Liver (tissue), 9 donors: ENCODE measurements around the gene YY1. TPM values are rescaled to one million over a fixed set of nuclear protein-coding genes. Genes with fewer than 3 reads are reported as not detected.

ENCODE experiments used
- DNase-seq: peaks from one replicate; pipeline ENCODE4 v3.0.0-alpha.2; 2017; ENCODE audit warnings: low spot score
- H3K27ac ChIP-seq, 2 donors: one replicate each; pipeline ENCODE4 v1.7.0; 2013; ENCODE audit warnings: inconsistent platforms in 2 of 2, low read length in 2 of 2, control low read depth in 1 of 2, low read depth in 1 of 2, mild to moderate bottlenecking in 1 of 2
- H3K27me3 ChIP-seq, 4 donors: one replicate each; pipeline versions ENCODE4 v1.6.1 to v1.7.0; 2013; ENCODE audit warnings: low read length in 3 of 4, inconsistent platforms in 1 of 4, mild to moderate bottlenecking in 1 of 4, moderate library complexity in 1 of 4; ENCODE audit not compliant: control insufficient read depth in 4 of 4, insufficient read depth in 4 of 4
- H3K36me3 ChIP-seq, 4 donors: one replicate each; pipeline versions ENCODE4 v1.6.1 to v1.7.0; 2013; ENCODE audit warnings: low read length in 3 of 4, mild to moderate bottlenecking in 3 of 4, low read depth in 1 of 4, moderate library complexity in 1 of 4; ENCODE audit not compliant: control insufficient read depth in 4 of 4, insufficient read depth in 3 of 4
- H3K4me1 ChIP-seq, 4 donors: one replicate each; pipeline versions ENCODE4 v1.6.1 to v1.7.0; 2013; ENCODE audit warnings: low read length in 3 of 4, mild to moderate bottlenecking in 3 of 4, moderate library complexity in 1 of 4; ENCODE audit not compliant: control insufficient read depth in 4 of 4, insufficient read depth in 4 of 4
- H3K4me3 ChIP-seq, 3 donors: one replicate each; pipeline versions ENCODE4 v1.6.1 to v1.7.0; 2013; ENCODE audit warnings: low read length in 3 of 3, control low read depth in 1 of 3, low read depth in 1 of 3, mild to moderate bottlenecking in 1 of 3
- H3K9ac ChIP-seq, 2 donors: one replicate each; pipeline ENCODE4 v1.7.0; 2013; ENCODE audit warnings: low read length in 2 of 2, mild to moderate bottlenecking in 2 of 2, moderate library complexity in 2 of 2, control low read depth in 1 of 2, low read depth in 1 of 2
- H3K9me3 ChIP-seq, 4 donors: one replicate each; pipeline versions ENCODE4 v1.6.1 to v1.7.0; 2013; ENCODE audit warnings: low read length in 3 of 4; ENCODE audit not compliant: control insufficient read depth in 4 of 4
- EGR1 ChIP-seq, 2 donors: IDR thresholded peaks; 2 replicates each; pipeline ENCODE4 v1.6.1; 2016 to 2018; ENCODE audit warnings: antibody characterized with exemption in 2 of 2, low read depth in 2 of 2
- FOXA2 ChIP-seq: IDR thresholded peaks from 2 replicates; pipeline ENCODE4 v1.6.1; 2016; ENCODE audit warnings: antibody characterized with exemption
- GABPA ChIP-seq, 2 donors: IDR thresholded peaks in 1 of 2; conservative IDR thresholded peaks in 1 of 2; 2 replicates each; pipeline ENCODE4 v1.6.1; 2016; ENCODE audit warnings: antibody characterized with exemption in 2 of 2, mild to moderate bottlenecking in 1 of 2, moderate library complexity in 1 of 2
- HNF4G ChIP-seq: IDR thresholded peaks from 2 replicates; pipeline ENCODE4 v1.6.1; 2016; ENCODE audit warnings: antibody characterized with exemption
- NR2F2 ChIP-seq: IDR thresholded peaks from 2 replicates; pipeline ENCODE4 v1.6.1; 2016; ENCODE audit warnings: antibody characterized with exemption
- RXRA ChIP-seq, 2 donors: IDR thresholded peaks; 2 replicates each; pipeline ENCODE4 v1.6.1; 2017 to 2018; ENCODE audit warnings: antibody characterized with exemption in 2 of 2, mild to moderate bottlenecking in 1 of 2
- SP1 ChIP-seq: IDR thresholded peaks from 2 replicates; pipeline ENCODE4 v1.6.1; 2018; ENCODE audit warnings: antibody characterized with exemption, mild to moderate bottlenecking
- TAF1 ChIP-seq: conservative IDR thresholded peaks from 2 replicates; pipeline ENCODE4 v1.6.1; 2016; ENCODE audit warnings: antibody characterized with exemption, mild to moderate bottlenecking
- YY1 ChIP-seq: IDR thresholded peaks from 2 replicates; pipeline ENCODE4 v1.6.1; 2016; ENCODE audit warnings: antibody characterized with exemption, mild to moderate bottlenecking
- WGBS: extraction: QIAGEN DNeasy Blood & Tissue Kit; methylation state at CpG from one replicate; pipeline ENCODE4 v1.1.7; 2013; 5-methylcytosine and 5-hydroxymethylcytosine counted together
- polyA plus RNA-seq, 2 donors: library from polyadenylated mRNA; stranded (reverse) in 1 of 2; unstranded in 1 of 2; fragments of 200-250 nt in 1 of 2; fragments of >200 nt in 1 of 2; fragmentation: Nextera tagmentation in 1 of 2; extraction: Ambion mirVana in 1 of 2; gene quantifications; one replicate each; pipeline versions ENCODE4 v1.2.1 to v1.2.3, GENCODE V29; 2013 to 2015
- total RNA-seq, 2 donors: library from RNA; depleted of rRNA; stranded (reverse); fragments of >200 nt; gene quantifications; one replicate each; pipeline ENCODE4 v1.2.3, GENCODE V29; 2014
- TF ChIP-seq, protein P1 (sequence below): IDR thresholded peaks from 2 replicates; pipeline ENCODE4 v1.6.1; 2016; ENCODE audit warnings: antibody characterized with exemption
- TF ChIP-seq, protein P2 (sequence below): fragments of 150-350 bp; IDR thresholded peaks from 2 replicates; pipeline ENCODE4 v1.5.1; 2017; ENCODE audit warnings: improper control_type of control experiment, low read depth, low read length; ENCODE audit not compliant: missing input control
- TF ChIP-seq, protein P3 (sequence below): IDR thresholded peaks from 2 replicates; pipeline ENCODE4 v1.6.1; 2016; ENCODE audit warnings: antibody characterized with exemption, mild to moderate bottlenecking
- donor health status: healthy.
- donor health status: healthy.
- donor health status: healthy.
- donor health status: healthy.
- donor health status: healthy.

YY1 gene
- total and polyA plus RNA-seq, 4 donors: 15.8 to 37.4 (median 28.8) TPM

DNA sequence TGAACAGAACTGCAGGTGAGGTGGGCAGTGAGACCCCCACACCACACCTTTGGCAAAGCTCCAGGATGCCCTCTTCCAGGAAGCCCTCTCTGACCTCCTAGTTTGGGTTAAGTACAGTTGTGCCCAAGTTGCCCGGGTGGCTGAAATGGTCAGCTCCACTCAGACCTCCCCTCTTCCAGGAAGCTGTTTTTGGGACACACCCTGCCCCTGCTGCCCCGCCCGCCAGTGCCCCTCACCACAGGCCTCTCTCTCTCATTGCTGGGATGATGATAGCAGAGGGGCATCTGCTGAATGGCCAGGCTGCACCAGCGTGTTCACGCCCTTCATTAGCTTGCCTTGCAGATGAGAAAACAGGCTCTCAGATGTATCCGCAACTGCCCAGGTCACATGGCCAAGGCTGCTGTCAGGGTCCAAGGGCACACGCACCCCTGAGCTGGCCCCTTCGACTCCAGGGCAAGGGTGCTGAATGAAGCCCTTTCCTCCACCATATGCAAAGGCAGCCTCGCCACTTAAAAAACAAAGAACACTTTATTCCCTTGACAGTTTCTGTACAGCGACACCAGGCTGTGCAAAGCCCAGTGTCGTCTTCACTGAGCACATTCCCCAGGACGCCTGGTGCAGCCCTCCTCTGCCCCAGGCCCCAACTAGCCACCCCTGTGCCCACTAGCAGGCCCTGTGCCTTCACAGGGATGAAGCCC, 51.8 kb downstream of the YY1 start:
- no peaks in the 10 kb centered on the region for H3K9me3 ChIP-seq
- WGBS: 90% methylated on average over 12 of the region's 12 CpGs
- no peak overlapping the region for H3K4me3 ChIP-seq
- peaks cover 0 to 2% (median 0%) of the 10 kb centered on the region in 4 donors for H3K36me3 ChIP-seq
- no peak for DNase-seq
- H3K9ac ChIP-seq: no peak overlapping the region
- no peak overlapping the region for H3K27ac ChIP-seq
- no peaks in the 10 kb centered on the region for H3K27me3 ChIP-seq
- peaks cover 0 to 4% (median 4%) of the 10 kb centered on the region in 4 donors for H3K4me1 ChIP-seq
- TF ChIP-seq HNF4G (no peak), YY1 (no peak), NR2F2 (no peak), RXRA (IDR thresholded peaks at IDR 0.05) (no peak), SP1 (no peak)
- TF ChIP-seq, protein P1, sequence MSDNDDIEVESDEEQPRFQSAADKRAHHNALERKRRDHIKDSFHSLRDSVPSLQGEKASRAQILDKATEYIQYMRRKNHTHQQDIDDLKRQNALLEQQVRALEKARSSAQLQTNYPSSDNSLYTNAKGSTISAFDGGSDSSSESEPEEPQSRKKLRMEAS: no peak
- TF ChIP-seq, protein P2, sequence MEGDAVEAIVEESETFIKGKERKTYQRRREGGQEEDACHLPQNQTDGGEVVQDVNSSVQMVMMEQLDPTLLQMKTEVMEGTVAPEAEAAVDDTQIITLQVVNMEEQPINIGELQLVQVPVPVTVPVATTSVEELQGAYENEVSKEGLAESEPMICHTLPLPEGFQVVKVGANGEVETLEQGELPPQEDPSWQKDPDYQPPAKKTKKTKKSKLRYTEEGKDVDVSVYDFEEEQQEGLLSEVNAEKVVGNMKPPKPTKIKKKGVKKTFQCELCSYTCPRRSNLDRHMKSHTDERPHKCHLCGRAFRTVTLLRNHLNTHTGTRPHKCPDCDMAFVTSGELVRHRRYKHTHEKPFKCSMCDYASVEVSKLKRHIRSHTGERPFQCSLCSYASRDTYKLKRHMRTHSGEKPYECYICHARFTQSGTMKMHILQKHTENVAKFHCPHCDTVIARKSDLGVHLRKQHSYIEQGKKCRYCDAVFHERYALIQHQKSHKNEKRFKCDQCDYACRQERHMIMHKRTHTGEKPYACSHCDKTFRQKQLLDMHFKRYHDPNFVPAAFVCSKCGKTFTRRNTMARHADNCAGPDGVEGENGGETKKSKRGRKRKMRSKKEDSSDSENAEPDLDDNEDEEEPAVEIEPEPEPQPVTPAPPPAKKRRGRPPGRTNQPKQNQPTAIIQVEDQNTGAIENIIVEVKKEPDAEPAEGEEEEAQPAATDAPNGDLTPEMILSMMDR: no peak
- TF ChIP-seq, protein P3, sequence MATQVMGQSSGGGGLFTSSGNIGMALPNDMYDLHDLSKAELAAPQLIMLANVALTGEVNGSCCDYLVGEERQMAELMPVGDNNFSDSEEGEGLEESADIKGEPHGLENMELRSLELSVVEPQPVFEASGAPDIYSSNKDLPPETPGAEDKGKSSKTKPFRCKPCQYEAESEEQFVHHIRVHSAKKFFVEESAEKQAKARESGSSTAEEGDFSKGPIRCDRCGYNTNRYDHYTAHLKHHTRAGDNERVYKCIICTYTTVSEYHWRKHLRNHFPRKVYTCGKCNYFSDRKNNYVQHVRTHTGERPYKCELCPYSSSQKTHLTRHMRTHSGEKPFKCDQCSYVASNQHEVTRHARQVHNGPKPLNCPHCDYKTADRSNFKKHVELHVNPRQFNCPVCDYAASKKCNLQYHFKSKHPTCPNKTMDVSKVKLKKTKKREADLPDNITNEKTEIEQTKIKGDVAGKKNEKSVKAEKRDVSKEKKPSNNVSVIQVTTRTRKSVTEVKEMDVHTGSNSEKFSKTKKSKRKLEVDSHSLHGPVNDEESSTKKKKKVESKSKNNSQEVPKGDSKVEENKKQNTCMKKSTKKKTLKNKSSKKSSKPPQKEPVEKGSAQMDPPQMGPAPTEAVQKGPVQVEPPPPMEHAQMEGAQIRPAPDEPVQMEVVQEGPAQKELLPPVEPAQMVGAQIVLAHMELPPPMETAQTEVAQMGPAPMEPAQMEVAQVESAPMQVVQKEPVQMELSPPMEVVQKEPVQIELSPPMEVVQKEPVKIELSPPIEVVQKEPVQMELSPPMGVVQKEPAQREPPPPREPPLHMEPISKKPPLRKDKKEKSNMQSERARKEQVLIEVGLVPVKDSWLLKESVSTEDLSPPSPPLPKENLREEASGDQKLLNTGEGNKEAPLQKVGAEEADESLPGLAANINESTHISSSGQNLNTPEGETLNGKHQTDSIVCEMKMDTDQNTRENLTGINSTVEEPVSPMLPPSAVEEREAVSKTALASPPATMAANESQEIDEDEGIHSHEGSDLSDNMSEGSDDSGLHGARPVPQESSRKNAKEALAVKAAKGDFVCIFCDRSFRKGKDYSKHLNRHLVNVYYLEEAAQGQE: no peak

DNA sequence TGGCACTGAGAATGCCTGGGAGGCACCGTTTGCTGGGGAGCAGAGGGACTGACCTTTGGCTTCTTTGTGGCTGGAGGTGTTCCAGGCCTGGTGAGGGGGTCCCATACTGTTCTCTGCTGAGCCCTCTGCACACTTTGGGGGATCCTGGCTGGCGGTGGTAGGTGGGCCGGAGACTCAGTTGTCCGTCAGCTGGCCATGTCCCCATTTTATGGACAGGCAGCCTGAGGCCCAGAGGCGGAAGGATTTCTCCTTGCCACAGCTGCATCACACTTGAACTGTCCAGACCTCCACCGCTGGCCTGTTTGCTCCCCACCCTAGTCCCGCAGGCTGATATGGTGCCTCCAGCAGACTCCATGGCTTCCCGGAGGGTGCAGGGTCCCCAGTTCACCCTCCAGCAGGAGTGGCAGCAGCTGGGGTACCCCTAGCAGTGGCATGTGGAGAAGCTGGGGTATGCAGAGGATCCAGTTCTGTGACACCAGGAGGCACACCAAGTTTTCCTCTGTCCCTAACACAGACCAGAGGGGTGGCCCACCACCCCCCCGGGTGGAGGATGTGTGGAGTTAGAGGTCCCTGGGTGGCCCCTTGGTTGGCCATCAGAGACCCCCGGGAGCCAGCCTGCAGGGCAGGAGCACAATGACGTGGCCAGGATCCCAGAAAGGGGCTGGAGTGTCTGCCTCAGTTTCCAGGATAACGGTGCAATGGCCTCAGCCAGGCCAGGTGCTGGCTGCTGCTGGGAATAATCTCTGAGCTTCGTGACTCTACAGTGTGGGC, 52.5 kb downstream of the YY1 start:
- Histone ChIP-seq H3K9ac (no peak overlapping the region), H3K27me3 (no peaks in the 10 kb centered on the region), H3K27ac (no peak overlapping the region), H3K9me3 (no peaks in the 10 kb centered on the region), H3K4me1 (no peaks in the 10 kb centered on the region), H3K4me3 (no peak overlapping the region), H3K36me3 (peaks cover 0 to 2% (median 0%) of the 10 kb centered on the region in 4 donors)
- 95% methylated on average over 13 of the region's 13 CpGs for WGBS
- DNase-seq: no peak
- TF ChIP-seq FOXA2 (no peak), GABPA (IDR thresholded peaks at IDR 0.05 in 1 of 2, conservative IDR thresholded peaks at IDR 0.05 in 1 of 2) (no peak), EGR1 (IDR thresholded peaks at IDR 0.05; ENCODE audit: low read depth in 2 of 2) (no peak), TAF1 (no peak)
